ENCODE data around the gene ANO8. TPM values are rescaled to one million over a fixed set of nuclear protein-coding genes. Genes with fewer than 3 reads are reported as not detected.

Gene ANO8
- total and polyA plus RNA-seq, 12 donors: 4.4 to 78.0 (median 27.9) TPM

GRCh38 chr19:17331045-17331558 lies 3.6 kb downstream of the ANO8 start:
- H3K4me3 ChIP-seq: no peak overlapping the region
- no peaks in the 10 kb centered on the region for H3K27me3 ChIP-seq
- intact Hi-C loops (cut with DNase I): no loop called here
- no peak overlapping the region for H3K27ac ChIP-seq
- no peaks in the 10 kb centered on the region for H3K9me3 ChIP-seq (replicated peaks in 1 of 3)
- TF ChIP-seq POLR2A (IDR thresholded peaks at IDR 0.05): no peak
- TF ChIP-seq, protein P1, sequence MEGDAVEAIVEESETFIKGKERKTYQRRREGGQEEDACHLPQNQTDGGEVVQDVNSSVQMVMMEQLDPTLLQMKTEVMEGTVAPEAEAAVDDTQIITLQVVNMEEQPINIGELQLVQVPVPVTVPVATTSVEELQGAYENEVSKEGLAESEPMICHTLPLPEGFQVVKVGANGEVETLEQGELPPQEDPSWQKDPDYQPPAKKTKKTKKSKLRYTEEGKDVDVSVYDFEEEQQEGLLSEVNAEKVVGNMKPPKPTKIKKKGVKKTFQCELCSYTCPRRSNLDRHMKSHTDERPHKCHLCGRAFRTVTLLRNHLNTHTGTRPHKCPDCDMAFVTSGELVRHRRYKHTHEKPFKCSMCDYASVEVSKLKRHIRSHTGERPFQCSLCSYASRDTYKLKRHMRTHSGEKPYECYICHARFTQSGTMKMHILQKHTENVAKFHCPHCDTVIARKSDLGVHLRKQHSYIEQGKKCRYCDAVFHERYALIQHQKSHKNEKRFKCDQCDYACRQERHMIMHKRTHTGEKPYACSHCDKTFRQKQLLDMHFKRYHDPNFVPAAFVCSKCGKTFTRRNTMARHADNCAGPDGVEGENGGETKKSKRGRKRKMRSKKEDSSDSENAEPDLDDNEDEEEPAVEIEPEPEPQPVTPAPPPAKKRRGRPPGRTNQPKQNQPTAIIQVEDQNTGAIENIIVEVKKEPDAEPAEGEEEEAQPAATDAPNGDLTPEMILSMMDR (IDR thresholded peaks at IDR 0.05): no peak
- WGBS, 4 donors: 89 to 96% (median 93%) methylated on average over 5 to 13 of the region's 13 CpGs
- peaks cover 4 to 39% of the 10 kb centered on the region in 2 donors for H3K4me1 ChIP-seq (replicated peaks in 1 of 2)
- DNase-seq: no peak
- H3K36me3 ChIP-seq (replicated peaks in 1 of 2): no peaks in the 10 kb centered on the region

- Histone ChIP-seq H3K9me3 (replicated peaks in 1 of 3) (no peaks in the 10 kb centered on the region), H3K36me3 (replicated peaks in 1 of 2) (no peaks in the 10 kb centered on the region), H3K4me1 (replicated peaks in 1 of 2) (peaks cover 4 to 34% of the 10 kb centered on the region in 2 donors), H3K27ac (no peak overlapping the region), H3K4me3 (no peak overlapping the region), H3K27me3 (no peaks in the 10 kb centered on the region)
- 91 to 94% (median 93%) methylated on average over 19 to 24 of the region's 24 CpGs for WGBS, 4 donors
- DNase-seq: no peak
- no peak for TF ChIP-seq POLR2A (IDR thresholded peaks at IDR 0.05)
- TF ChIP-seq, protein P1 (IDR thresholded peaks at IDR 0.05): no peak
- intact Hi-C loops (cut with DNase I): no loop called here
Observed at GRCh38 chr19:17330262-17331044, 4.2 kb downstream of the ANO8 start.

DNA sequence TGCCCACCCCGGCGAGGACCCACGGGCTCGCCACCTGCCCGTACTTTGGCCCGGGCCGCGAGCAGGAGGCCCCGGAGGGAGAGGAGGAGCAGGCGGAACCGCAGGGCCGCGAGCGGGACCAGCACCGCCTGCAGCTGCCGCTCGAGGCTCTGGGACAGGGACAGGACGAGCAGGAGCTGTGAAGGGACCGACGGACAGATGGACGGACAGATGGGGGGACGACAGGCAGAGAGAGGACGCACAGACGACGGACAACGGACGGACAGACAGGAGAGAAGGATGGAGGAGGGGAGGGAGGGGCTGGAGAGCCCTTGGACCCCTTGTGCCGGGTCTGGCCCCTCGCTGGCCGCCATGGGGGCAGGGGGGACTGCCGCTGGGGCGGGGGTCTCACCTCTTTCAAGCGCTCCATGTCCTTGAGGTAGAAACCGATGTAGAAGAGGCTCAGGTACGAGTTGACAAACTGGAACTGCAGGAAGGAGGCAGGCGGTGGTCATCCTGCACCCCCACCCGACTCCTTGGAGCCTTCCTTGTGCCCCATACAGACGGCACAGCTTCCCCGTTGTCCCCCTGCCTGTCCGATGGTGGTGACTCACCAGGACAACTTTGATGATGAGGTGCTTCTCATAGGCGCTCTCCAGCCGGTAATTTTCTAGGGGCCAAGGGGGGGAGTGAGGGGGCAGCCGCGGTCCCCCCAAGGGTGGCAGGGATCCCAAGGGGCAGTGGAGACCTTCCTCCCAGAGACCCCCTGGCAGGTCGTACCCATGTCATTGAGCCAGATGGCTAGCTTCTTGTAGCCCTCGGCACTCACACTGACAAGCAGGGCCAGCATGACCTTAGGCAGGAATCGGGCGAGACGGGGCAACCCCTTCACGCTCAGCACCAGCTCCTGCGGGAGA lies 5.0 kb downstream of the ANO8 start:
- no peaks in the 10 kb centered on the region for H3K9me3 ChIP-seq (replicated peaks in 1 of 3)
- no peak overlapping the region for H3K4me3 ChIP-seq
- H3K4me1 ChIP-seq (replicated peaks in 1 of 2): peaks cover 4 to 28% of the 10 kb centered on the region in 2 donors
- DNase-seq: peak in 1 of 7 donors; percentile 21
- H3K36me3 ChIP-seq (replicated peaks in 1 of 2): no peaks in the 10 kb centered on the region
- TF ChIP-seq, protein P1 (IDR thresholded peaks at IDR 0.05): no peak
- TF ChIP-seq POLR2A (IDR thresholded peaks at IDR 0.05): no peak
- intact Hi-C loops (cut with DNase I): no loop called here
- 75 to 84% (median 80%) methylated on average over 46 to 51 of the region's 51 CpGs for WGBS, 4 donors
- H3K27ac ChIP-seq: no peak overlapping the region
- no peaks in the 10 kb centered on the region for H3K27me3 ChIP-seq

Measured in adrenal gland (tissue), 12 donors.